ENCODE data around the gene ZNF750. TPM values are rescaled to one million over a fixed set of nuclear protein-coding genes. Genes with fewer than 3 reads are reported as not detected.

Gene ZNF750
- total RNA-seq, 2 experiments from 2014 or later, result not detected

DNA sequence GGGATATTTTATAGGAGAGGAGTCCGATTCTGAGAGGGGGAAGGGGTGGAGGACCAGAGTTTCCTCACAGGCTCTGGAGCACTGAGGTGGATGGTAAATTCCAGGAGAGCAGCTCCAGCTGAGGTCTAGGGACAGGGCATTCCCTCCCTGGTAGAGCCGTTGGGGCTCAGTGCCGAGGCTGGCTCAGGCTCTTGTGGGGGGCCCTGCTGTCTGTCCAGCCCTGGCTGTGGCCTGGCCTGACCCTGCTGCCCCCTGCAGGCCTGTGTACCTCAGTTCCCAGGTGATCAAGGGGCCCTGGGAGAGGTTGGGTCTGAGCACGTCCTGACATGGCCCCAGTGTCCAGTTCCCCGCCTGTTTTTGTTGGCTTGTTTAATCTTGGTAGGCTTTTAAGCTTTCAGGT lies 16.8 kb downstream of the ZNF750 start:
- CTCF ChIA-PET, result interaction anchor here (0.6 kb wide), 1 partner anchor 63 kb away, joined by 3 read pairs; no protein-coding TSS in a partner anchor
- H3K27me3 Mint-ChIP-seq (ENCODE audit: low read depth), result no peaks in the 10 kb centered on the region
- H3K9me3 Mint-ChIP-seq, result peaks cover 9% of the 10 kb centered on the region
- no peak overlapping the region for H3K4me3 Mint-ChIP-seq
- DNase-seq, result peak; percentile 15
- intact Hi-C loops (cut with micrococcal nuclease), result no loop called here
- H3K4me1 Mint-ChIP-seq (ENCODE audit: low read depth), result no peaks in the 10 kb centered on the region
- H3K36me3 Mint-ChIP-seq (ENCODE audit: low read depth), result peaks cover 44% of the 10 kb centered on the region
- H3K27ac Mint-ChIP-seq, result no peak overlapping the region

DNA sequence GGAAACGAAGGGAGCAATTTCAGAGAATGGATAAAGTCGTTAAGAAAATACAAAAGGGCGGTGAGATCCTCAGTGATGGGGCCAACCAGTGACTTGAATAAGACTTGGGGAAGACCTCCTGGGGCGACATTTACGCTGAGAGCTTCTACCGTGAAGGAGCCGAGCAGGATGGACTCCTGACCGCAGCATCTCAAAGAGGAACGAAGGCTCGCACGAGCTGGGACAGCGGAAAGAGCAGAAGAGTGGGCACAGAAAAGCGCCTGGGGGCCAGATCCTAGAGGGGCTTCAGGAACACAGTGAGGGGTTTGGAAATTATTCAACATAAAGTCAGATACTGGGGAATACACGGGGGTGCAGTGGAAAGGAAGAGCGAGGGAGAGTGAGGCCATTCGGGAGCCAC lies 17.5 kb downstream of the ZNF750 start:
- CTCF ChIA-PET, result no interaction called here
- Mint-ChIP-seq H3K4me1 (ENCODE audit: low read depth) (no peaks in the 10 kb centered on the region), H3K27ac (no peak overlapping the region), H3K36me3 (ENCODE audit: low read depth) (peaks cover 45% of the 10 kb centered on the region), H3K9me3 (peaks cover 9% of the 10 kb centered on the region), H3K27me3 (ENCODE audit: low read depth) (no peaks in the 10 kb centered on the region), H3K4me3 (no peak overlapping the region)
- no peak for DNase-seq
- intact Hi-C loops (cut with micrococcal nuclease), result no loop called here

DNA sequence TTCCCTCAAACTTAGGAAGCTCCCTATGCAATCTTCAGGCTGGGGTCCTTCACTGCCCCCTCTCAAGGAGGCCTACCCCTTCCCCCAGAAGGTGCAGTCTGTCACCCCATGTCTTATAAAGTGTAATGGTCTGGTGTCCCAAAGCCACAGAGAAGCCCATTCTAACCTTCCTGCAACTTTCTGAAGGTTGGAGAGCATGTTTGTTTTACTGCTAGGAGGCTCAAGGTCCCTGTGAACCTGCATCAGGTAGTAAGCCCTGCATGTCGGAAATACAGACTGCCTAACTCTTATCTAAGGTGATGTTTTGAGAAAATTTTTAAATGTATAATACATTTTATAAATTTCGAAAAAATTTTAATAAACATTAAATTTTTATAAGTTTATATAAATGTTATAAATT lies 18.3 kb downstream of the ZNF750 start:
- Mint-ChIP-seq H3K4me3 (no peak overlapping the region), H3K27me3 (ENCODE audit: low read depth) (no peaks in the 10 kb centered on the region), H3K27ac (no peak overlapping the region), H3K9me3 (peaks cover 9% of the 10 kb centered on the region), H3K36me3 (ENCODE audit: low read depth) (peaks cover 44% of the 10 kb centered on the region), H3K4me1 (ENCODE audit: low read depth) (no peaks in the 10 kb centered on the region)
- intact Hi-C loops (cut with micrococcal nuclease), result no loop called here
- no peak for DNase-seq
- CTCF ChIA-PET, result no interaction called here

DNA sequence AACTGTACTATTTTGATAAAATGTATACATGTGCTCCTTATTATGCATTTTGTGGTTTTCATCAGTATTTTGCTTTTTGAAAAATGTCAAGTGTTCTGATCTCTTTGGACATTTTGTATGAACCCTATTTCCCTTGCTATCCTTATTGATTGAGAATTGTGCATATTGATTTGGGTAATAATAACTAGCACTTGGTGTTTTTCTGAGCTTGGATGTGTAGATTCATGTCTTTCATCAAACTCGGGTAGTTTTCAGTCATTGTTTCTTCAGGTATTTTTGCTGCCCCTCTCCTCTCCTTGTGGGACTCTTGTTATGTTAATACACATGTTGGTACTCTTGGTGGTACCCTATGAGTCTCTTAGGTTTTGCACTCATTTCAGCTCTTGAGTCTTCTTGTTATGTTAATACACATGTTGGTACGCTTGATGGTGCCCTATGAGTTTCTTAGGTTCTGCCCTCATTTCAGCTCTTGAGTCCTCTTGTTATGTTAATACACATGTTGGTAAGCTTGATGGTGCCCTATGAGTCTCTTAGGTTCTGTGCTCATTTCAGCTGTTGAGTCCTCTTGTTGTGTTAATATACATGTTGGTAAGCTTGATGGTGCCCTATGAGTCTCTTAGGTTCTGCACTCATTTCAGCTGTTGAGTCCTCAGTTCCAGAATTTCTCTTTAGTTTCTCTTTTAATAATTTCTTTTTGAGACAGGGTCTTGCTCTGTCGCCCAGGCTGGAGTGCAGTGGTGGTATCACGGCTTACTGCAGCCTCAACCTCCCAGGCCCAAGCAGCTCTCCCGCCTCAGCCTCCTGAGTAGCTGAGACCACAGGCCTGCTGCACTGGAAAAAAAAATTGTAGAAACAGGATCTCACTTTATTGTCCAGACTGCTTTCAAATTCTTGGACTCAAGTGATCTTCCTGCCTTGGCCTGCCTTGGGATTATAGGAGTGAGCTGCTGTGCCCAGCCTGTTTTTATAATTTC lies 19.3 kb downstream of the ZNF750 start:
- no peaks in the 10 kb centered on the region for H3K4me1 Mint-ChIP-seq (ENCODE audit: low read depth)
- peaks cover 53% of the 10 kb centered on the region for H3K36me3 Mint-ChIP-seq (ENCODE audit: low read depth)
- no peak for DNase-seq
- no peaks in the 10 kb centered on the region for H3K27me3 Mint-ChIP-seq (ENCODE audit: low read depth)
- peaks cover 9% of the 10 kb centered on the region for H3K9me3 Mint-ChIP-seq
- no peak overlapping the region for H3K4me3 Mint-ChIP-seq
- H3K27ac Mint-ChIP-seq, result no peak overlapping the region
- CTCF ChIA-PET, result no interaction called here
- intact Hi-C loops (cut with micrococcal nuclease), result no loop called here

DNA sequence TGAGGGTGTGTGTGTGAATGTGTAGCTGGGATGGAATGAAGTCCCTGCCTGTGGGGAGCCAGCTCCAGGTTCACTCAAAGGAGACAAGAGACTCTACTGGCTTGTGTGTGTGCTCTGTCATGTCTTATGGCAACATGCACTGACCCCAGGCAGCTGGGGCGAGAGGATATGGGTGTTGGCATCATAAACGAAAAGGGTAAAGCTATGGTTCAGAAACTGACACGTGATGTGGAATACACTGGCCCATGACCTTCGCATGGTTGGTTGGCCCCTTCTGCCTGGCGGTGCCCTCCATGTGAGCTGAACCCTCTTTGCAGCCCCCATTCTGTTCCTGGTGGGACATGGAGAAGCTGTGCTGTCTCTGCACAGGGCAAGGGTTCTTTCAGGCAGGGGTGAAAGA lies 21.9 kb downstream of the ZNF750 start:
- H3K4me3 Mint-ChIP-seq, result no peak overlapping the region
- intact Hi-C loops (cut with micrococcal nuclease), result no loop called here
- DNase-seq, result no peak
- peaks cover 9% of the 10 kb centered on the region for H3K9me3 Mint-ChIP-seq
- H3K27me3 Mint-ChIP-seq (ENCODE audit: low read depth), result no peaks in the 10 kb centered on the region
- peaks cover 4% of the 10 kb centered on the region for H3K4me1 Mint-ChIP-seq (ENCODE audit: low read depth)
- no peak overlapping the region for H3K27ac Mint-ChIP-seq
- CTCF ChIA-PET, result interaction anchor here (1.3 kb wide), 1 partner anchor 94 kb away, joined by 4 read pairs; no protein-coding TSS in a partner anchor
- H3K36me3 Mint-ChIP-seq (ENCODE audit: low read depth), result peaks cover 60% of the 10 kb centered on the region

DNA sequence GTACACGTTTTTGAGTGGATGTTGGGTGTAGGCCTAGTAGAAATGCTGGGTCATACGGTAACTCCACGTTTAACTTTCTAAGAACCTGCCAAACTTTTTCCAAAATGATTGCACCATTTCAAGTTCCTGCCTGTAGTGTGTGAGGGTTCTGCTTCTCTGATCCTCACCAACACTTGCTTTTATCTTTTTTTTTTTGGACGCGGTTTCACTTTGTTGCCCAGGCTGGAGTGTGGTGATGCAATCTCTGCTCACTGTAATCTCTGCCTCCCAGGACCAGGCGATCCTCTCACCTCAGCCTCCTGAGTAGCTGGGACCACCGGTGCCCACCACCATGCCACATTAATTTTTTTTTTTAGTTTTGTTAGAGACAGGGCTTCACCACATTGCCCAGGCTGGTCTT lies 23.5 kb downstream of the ZNF750 start:
- H3K9me3 Mint-ChIP-seq, result peaks cover 9% of the 10 kb centered on the region
- CTCF ChIA-PET, result no interaction called here
- peaks cover 55% of the 10 kb centered on the region for H3K36me3 Mint-ChIP-seq (ENCODE audit: low read depth)

DNA sequence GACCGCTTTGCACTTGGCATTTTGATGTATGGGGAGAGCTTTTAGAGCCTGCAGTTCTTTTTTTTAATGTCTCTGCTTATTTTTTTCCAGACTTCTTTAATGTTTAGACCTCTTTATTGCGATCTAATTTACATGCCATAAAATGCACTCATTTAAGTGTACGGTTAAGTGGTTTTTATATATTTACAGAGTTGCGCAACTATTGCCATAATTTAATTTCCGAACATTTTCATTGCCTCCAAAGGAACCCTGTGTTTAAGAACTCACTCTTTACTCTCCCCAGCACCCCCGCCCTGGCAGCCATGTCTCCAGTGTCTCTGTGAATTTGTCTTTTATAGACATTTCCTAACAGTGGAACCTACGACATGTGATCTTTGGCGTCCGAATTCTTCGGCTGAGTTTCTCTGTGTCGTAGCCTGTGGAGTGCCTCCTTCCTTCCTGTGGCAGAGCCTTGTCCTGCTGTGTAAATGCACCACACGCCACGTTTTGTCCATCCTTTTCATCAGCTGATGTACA lies 24.0 kb downstream of the ZNF750 start:
- Mint-ChIP-seq H3K27ac (no peak overlapping the region), H3K36me3 (ENCODE audit: low read depth) (peaks cover 54% of the 10 kb centered on the region), H3K4me3 (no peak overlapping the region), H3K27me3 (ENCODE audit: low read depth) (no peaks in the 10 kb centered on the region), H3K4me1 (ENCODE audit: low read depth) (peaks cover 4% of the 10 kb centered on the region), H3K9me3 (peaks cover 9% of the 10 kb centered on the region)
- no peak for DNase-seq
- CTCF ChIA-PET, result no interaction called here
- intact Hi-C loops (cut with micrococcal nuclease), result no loop called here

More for the DNA sequence above, 23.5 kb downstream of the ZNF750 start:
- H3K27ac Mint-ChIP-seq, result no peak overlapping the region
- H3K4me3 Mint-ChIP-seq, result no peak overlapping the region
- H3K27me3 Mint-ChIP-seq (ENCODE audit: low read depth), result no peaks in the 10 kb centered on the region
- no peak for DNase-seq
- intact Hi-C loops (cut with micrococcal nuclease), result no loop called here
- H3K4me1 Mint-ChIP-seq (ENCODE audit: low read depth), result peaks cover 4% of the 10 kb centered on the region

DNA sequence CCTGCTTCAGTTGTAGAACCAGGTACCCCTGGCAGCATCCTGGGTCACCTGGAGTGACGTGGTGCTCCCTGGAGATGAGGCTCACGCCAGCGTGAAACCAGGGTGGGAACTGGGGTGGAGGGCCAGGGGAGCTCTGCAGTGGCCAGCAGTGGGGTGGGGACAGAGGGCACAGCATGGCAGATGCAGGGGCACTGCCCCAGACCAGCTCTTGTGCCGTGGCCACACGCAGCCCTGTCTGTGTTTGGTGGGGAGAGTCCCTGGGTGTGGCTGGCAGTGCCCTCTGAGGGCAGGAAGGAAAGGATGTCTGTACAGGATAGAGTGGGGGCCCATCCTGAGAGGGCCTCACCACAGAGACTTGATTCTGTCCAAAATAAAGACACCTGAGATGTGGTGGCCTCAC lies 24.5 kb downstream of the ZNF750 start:
- Mint-ChIP-seq H3K36me3 (ENCODE audit: low read depth) (peaks cover 53% of the 10 kb centered on the region), H3K4me3 (no peak overlapping the region), H3K27me3 (ENCODE audit: low read depth) (no peaks in the 10 kb centered on the region), H3K4me1 (ENCODE audit: low read depth) (peaks cover 4% of the 10 kb centered on the region), H3K9me3 (peaks cover 6% of the 10 kb centered on the region), H3K27ac (no peak overlapping the region)
- intact Hi-C loops (cut with micrococcal nuclease), result no loop called here
- CTCF ChIA-PET, result no interaction called here
- no peak for DNase-seq

DNA sequence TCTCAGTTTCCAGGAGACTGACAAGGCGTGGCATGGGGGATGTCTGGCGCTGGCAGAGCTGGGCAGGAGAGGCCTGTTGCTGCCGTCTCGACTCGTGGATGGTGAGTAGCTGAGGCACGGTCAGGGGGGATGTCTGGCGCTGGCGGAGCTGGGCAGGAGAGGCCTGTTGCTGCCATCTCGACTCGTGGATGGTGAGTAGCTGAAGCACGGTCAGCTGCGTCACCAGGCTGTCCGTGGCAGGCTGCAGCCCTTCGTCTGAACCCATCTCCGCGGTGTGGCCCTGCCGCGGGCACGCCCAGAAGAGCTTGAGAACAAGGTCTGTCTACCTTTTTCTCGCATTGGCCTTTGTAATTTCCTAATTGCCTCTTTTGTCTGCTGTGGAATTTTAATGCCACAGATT lies 25.0 kb downstream of the ZNF750 start:
- CTCF ChIA-PET, result no interaction called here
- intact Hi-C loops (cut with micrococcal nuclease), result no loop called here

DNA sequence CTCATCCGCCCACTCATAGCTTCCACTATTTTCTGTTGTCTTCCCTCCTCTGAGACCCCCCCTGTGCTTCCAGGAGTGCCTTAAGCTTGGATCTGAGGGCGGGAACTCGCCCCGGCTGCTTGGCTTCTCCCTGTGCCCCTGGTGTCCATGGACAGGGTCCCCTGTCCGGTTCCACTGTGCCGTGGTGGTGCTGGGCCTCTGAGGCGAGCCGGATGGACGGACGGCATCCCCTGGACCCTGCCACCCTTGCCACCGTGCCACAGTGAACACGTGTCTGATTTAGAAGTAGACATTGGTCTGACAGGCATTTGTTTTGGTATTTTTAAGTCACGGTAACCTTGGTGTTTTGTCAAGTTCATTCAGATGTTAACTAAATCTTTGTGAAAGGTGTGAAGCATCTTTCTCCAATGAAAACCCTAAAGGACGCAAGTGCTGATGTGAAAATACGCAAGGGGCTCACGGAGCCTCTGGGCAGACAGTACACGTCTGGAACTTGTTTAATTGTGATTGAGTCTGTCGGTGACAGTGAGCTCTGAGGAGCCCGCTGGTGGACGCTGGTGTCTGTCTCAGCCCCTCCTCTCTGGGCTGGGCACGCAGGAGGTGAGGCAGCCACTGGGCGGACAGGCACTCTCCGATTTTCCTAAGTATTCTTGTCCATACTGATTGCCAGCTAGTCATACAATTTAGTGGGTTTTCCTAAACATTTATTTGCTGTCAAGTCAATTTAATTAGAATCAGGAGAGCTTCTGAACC lies 26.3 kb downstream of the ZNF750 start:
- DNase-seq, result no peak
- intact Hi-C loops (cut with micrococcal nuclease), result no loop called here
- H3K36me3 Mint-ChIP-seq (ENCODE audit: low read depth), result peaks cover 36% of the 10 kb centered on the region
- CTCF ChIA-PET, result no interaction called here
- H3K9me3 Mint-ChIP-seq, result no peaks in the 10 kb centered on the region
- H3K4me1 Mint-ChIP-seq (ENCODE audit: low read depth), result peaks cover 4% of the 10 kb centered on the region
- H3K27ac Mint-ChIP-seq, result no peak overlapping the region
- no peak overlapping the region for H3K4me3 Mint-ChIP-seq
- H3K27me3 Mint-ChIP-seq (ENCODE audit: low read depth), result no peaks in the 10 kb centered on the region

More for the DNA sequence above, 25.0 kb downstream of the ZNF750 start:
- no peak overlapping the region for H3K27ac Mint-ChIP-seq
- no peaks in the 10 kb centered on the region for H3K27me3 Mint-ChIP-seq (ENCODE audit: low read depth)
- no peak for DNase-seq
- no peak overlapping the region for H3K4me3 Mint-ChIP-seq
- H3K9me3 Mint-ChIP-seq, result peaks cover 3% of the 10 kb centered on the region
- peaks cover 4% of the 10 kb centered on the region for H3K4me1 Mint-ChIP-seq (ENCODE audit: low read depth)
- H3K36me3 Mint-ChIP-seq (ENCODE audit: low read depth), result peaks cover 49% of the 10 kb centered on the region

DNA sequence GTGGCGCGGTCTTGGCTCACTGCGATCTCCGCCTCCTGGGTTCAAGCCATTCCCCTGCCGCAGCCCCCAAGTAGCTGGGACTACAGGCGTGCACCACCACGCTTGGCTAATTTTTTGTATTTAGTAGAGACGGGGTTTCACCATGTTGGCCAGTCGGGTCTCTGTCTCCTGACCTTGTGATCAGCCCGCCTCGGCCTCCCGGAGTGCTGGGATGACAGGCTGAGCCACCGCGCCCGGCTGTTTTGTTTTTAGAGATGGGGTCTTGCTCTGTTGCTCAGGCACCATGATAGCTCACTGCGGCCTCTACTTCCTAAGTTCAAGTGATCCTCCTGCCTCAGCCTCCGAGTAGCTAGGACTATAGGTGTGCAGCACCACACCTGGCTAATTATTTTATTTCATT lies 27.2 kb downstream of the ZNF750 start:
- H3K4me1 Mint-ChIP-seq (ENCODE audit: low read depth), result peaks cover 4% of the 10 kb centered on the region
- no peak overlapping the region for H3K4me3 Mint-ChIP-seq
- intact Hi-C loops (cut with micrococcal nuclease), result no loop called here
- H3K9me3 Mint-ChIP-seq, result no peaks in the 10 kb centered on the region
- DNase-seq, result no peak
- no peaks in the 10 kb centered on the region for H3K27me3 Mint-ChIP-seq (ENCODE audit: low read depth)
- CTCF ChIA-PET, result no interaction called here
- H3K27ac Mint-ChIP-seq, result no peak overlapping the region
- peaks cover 31% of the 10 kb centered on the region for H3K36me3 Mint-ChIP-seq (ENCODE audit: low read depth)

DNA sequence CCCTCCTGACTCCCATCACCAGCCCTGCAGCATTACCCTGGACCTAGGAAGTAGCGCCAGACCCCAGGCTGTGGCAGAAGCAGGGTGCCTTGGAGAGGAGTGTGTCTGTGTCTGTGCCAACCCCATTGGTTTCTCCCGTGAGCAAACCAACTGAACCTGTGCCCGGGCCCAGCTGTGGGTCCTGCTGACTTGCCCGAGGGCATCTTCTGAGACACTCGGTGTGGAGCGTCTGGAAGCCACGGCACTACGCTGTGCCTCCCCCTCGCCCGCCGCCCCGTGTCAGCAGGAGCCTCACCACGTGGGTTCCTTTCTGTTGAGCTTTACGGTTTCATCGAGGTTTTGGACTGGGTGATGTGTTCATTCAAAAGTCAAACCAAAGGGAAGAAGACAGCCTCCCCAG lies 27.8 kb downstream of the ZNF750 start:
- Mint-ChIP-seq H3K9me3 (no peaks in the 10 kb centered on the region), H3K4me3 (no peak overlapping the region), H3K4me1 (ENCODE audit: low read depth) (peaks cover 4% of the 10 kb centered on the region), H3K27ac (no peak overlapping the region), H3K27me3 (ENCODE audit: low read depth) (no peaks in the 10 kb centered on the region), H3K36me3 (ENCODE audit: low read depth) (peaks cover 27% of the 10 kb centered on the region)
- intact Hi-C loops (cut with micrococcal nuclease), result no loop called here
- CTCF ChIA-PET, result no interaction called here
- no peak for DNase-seq

Data from activated naive CD4-positive, alpha-beta T cell treated with anti-CD3 and anti-CD28 coated beads for 36 hours (primary cell).